Activated B cell treated with CpG ODN at 0.5 μM for 24 hours (primary cell): ENCODE measurements around the gene CLCA4. TPM values are rescaled to one million over a fixed set of nuclear protein-coding genes. Genes with fewer than 3 reads are reported as not detected.

Source experiments
- ATAC-seq: fragments of 200-7000 bp; cut with Tn5 transposase; one replicate; pipeline ENCODE4 v1.10.0; 2021; ENCODE audit warnings: low read depth, mild to moderate bottlenecking, moderate library complexity
- CTCF ChIA-PET: fragments of 350-600 bp; sonication (Branson Sonifier 250); formaldehyde crosslinking; loops from one replicate; lab custom pipeline; 2021; ENCODE audit warnings: antibody characterized with exemption; lab: Charles Lee
- POLR2A ChIA-PET: fragments of 350-600 bp; sonication (Branson Sonifier 250); formaldehyde crosslinking; loops from one replicate; lab custom pipeline; 2021; ENCODE audit warnings: antibody characterized with exemption; lab: Charles Lee
- DNase-seq: peaks from one replicate; pipeline ENCODE4 v3.0.0; 2022
- H3K27ac Mint-ChIP-seq: one replicate; pipeline ENCODE4 v1.8.0; 2020; ENCODE audit warnings: mixed read lengths
- H3K27me3 Mint-ChIP-seq: one replicate; pipeline ENCODE4 v1.8.0; 2021; ENCODE audit warnings: mixed read lengths
- H3K36me3 Mint-ChIP-seq: one replicate; pipeline ENCODE4 v1.8.0; 2021; ENCODE audit warnings: low read depth, mixed read lengths
- H3K4me1 Mint-ChIP-seq: one replicate; pipeline ENCODE4 v1.8.0; 2021; ENCODE audit warnings: mixed read lengths
- H3K4me3 Mint-ChIP-seq: one replicate; pipeline ENCODE4 v1.8.0; 2020; ENCODE audit warnings: mild to moderate bottlenecking, mixed read lengths
- H3K9me3 Mint-ChIP-seq: one replicate; pipeline ENCODE4 v1.8.0; 2020; ENCODE audit warnings: mixed read lengths
- intact Hi-C: fragments of 100-400 bp; cut with micrococcal nuclease; formaldehyde crosslinking; loops from one replicate; pipeline ENCODE4 v1.15.1; 2024
- total RNA-seq: library from RNA; stranded (reverse); gene quantifications from 2 replicates; pipeline ENCODE4 v1.2.3, GENCODE V29; 2022
- TF ChIP-seq, protein P1 (sequence below): fragments of 200-600 bp; IDR thresholded peaks from one replicate; pipeline ENCODE4 v1.8.0; 2022; ENCODE audit warnings: antibody characterized with exemption, mild to moderate bottlenecking

CLCA4 gene
- total RNA-seq, 1 donor from 2014 or later, result not detected

DNA sequence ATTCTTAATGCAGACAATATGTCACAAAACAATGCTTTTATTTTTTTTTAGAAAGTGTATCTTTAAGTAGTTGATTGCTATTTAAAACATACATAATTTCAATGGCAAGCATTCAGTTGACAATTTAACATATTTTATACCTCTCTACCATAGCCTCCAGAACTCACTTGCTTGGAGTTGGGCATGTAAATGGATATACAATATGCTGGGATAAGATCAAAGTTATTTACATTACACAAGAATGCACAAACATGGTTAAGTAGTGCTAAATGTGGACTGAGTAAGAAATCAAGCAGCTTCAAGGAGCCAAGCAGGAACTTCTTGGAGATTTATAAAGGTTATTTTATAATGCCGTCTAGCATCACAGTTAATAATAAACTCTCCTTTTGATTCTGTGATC, 17.0 kb downstream of the CLCA4 start:
- DNase-seq (no peak), ATAC-seq (no peak)
- TF ChIP-seq, protein P1, sequence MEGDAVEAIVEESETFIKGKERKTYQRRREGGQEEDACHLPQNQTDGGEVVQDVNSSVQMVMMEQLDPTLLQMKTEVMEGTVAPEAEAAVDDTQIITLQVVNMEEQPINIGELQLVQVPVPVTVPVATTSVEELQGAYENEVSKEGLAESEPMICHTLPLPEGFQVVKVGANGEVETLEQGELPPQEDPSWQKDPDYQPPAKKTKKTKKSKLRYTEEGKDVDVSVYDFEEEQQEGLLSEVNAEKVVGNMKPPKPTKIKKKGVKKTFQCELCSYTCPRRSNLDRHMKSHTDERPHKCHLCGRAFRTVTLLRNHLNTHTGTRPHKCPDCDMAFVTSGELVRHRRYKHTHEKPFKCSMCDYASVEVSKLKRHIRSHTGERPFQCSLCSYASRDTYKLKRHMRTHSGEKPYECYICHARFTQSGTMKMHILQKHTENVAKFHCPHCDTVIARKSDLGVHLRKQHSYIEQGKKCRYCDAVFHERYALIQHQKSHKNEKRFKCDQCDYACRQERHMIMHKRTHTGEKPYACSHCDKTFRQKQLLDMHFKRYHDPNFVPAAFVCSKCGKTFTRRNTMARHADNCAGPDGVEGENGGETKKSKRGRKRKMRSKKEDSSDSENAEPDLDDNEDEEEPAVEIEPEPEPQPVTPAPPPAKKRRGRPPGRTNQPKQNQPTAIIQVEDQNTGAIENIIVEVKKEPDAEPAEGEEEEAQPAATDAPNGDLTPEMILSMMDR, result no peak
- H3K4me1 Mint-ChIP-seq, result no peaks in the 10 kb centered on the region
- ChIA-PET POLR2A (no interaction called here), CTCF (no interaction called here)
- peaks cover 10% of the 10 kb centered on the region for H3K27me3 Mint-ChIP-seq
- H3K9me3 Mint-ChIP-seq, result peaks cover 7% of the 10 kb centered on the region
- intact Hi-C loops, result no loop called here
- no peak overlapping the region for H3K4me3 Mint-ChIP-seq
- no peak overlapping the region for H3K27ac Mint-ChIP-seq
- no peaks in the 10 kb centered on the region for H3K36me3 Mint-ChIP-seq

DNA sequence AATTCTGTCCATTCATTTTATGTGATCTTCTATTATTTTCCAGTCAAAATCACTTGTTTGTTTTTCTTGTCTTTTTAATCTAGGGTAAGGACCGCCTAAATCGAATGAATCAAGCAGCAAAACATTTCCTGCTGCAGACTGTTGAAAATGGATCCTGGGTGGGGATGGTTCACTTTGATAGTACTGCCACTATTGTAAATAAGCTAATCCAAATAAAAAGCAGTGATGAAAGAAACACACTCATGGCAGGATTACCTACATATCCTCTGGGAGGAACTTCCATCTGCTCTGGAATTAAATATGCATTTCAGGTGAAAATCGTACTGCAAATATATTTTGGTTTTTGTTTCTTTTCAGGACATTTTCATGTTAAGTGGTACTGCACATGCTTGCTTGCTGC, 20.5 kb downstream of the CLCA4 start:
- ChIA-PET POLR2A (no interaction called here), CTCF (no interaction called here)
- Mint-ChIP-seq H3K4me3 (no peak overlapping the region), H3K27ac (no peak overlapping the region), H3K4me1 (no peaks in the 10 kb centered on the region), H3K9me3 (no peaks in the 10 kb centered on the region), H3K27me3 (peaks cover 8% of the 10 kb centered on the region), H3K36me3 (no peaks in the 10 kb centered on the region)
- no peak for DNase-seq
- intact Hi-C loops, result loop anchor here (5.0 kb wide), 1 partner anchor 35 kb away; no protein-coding TSS in a partner anchor
- ATAC-seq, result no peak
- TF ChIP-seq, protein P1, result no peak

DNA sequence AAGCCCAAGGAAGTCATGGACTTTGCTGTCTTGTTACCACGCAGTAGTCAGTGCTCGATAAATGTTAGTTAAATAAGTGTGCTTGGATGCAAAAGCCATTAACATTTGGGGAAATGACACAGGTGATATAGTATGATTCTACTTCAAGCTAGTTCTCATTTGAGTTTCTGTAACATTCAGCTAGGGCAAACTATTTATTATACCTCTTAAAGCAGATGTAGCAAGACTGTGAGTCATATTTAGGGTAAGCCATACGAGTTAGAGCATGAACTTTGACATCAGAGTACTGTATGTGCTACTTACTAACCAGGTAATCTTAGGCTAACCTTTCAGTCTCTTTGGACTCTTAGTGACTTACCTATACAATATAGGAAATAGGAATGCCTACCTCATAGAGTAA, 21.0 kb downstream of the CLCA4 start:
- no peaks in the 10 kb centered on the region for H3K9me3 Mint-ChIP-seq
- TF ChIP-seq, protein P1, result no peak
- no peaks in the 10 kb centered on the region for H3K36me3 Mint-ChIP-seq
- no peak for ATAC-seq
- no peak overlapping the region for H3K4me3 Mint-ChIP-seq
- no peaks in the 10 kb centered on the region for H3K4me1 Mint-ChIP-seq
- peaks cover 8% of the 10 kb centered on the region for H3K27me3 Mint-ChIP-seq
- H3K27ac Mint-ChIP-seq, result no peak overlapping the region
- CTCF ChIA-PET, result no interaction called here
- DNase-seq, result no peak
- POLR2A ChIA-PET, result no interaction called here
- intact Hi-C loops, result loop anchor here (5.0 kb wide), 1 partner anchor 34 kb away; no protein-coding TSS in a partner anchor

DNA sequence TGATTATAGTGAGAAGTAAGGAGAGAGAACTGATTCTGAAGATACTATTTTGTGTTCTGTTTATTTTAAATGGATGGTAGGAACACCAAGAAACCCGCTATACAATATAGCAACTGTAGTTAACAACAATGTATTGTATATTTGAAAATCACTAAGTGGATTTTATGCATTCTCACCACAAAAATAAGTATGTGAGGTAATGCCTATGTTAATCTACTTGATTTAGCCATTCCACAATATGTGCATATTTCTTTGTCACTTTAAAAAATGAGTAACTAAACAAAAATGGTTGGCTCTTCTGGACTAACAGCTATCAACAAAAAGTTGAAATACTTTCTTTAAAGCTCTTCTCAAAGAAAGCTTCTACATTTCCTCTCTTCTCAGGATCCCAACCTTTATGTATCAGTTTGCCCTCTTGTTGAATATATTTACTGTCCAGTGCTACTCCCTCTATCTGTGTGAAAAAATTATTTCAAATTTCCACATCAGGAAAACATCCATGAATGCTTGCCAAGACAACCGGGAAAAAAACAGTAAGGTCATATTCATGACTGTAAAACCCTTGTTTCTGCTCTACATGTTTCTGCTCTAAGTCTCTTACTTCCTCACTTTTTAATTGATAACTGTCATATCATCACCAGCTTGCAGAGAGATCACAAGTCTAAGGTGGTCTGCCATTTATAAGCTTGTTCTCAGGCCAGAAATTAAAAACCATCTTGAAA, 27.0 kb downstream of the CLCA4 start:
- Mint-ChIP-seq H3K27me3 (no peaks in the 10 kb centered on the region), H3K4me1 (peaks cover 2% of the 10 kb centered on the region), H3K9me3 (no peaks in the 10 kb centered on the region), H3K27ac (no peak overlapping the region), H3K36me3 (no peaks in the 10 kb centered on the region), H3K4me3 (no peak overlapping the region)
- intact Hi-C loops, result no loop called here
- POLR2A ChIA-PET, result interaction anchor here (1.2 kb wide), 1 partner anchor 36 kb away, joined by 4 read pairs; no protein-coding TSS in a partner anchor
- TF ChIP-seq, protein P1, result no peak
- CTCF ChIA-PET, result interaction anchor here (1.7 kb wide), 1 partner anchor 77 kb away, joined by 4 read pairs; no protein-coding TSS in a partner anchor
- DNase-seq, result no peak
- ATAC-seq, result no peak

DNA sequence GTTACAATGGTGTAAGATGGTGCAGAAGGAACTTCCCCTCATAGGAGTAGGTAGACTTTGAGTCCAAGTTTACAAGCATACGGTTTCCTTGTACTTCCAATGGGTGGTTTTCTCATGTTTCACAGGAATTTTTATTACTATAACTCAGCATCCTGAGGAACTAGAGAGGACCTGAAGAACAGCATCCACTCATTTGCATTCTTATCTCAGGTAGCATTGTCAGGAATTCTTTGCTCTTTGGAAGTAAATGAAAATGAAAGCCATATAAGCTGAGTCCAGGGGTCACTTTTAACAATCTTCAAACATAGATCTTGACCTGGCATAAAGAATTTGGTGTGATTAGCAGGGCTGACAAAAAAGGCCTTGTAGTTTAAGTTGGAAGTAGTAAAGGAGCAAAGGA, 34.4 kb downstream of the CLCA4 start:
- no peak overlapping the region for H3K4me3 Mint-ChIP-seq
- ATAC-seq (no peak), DNase-seq (no peak)
- H3K9me3 Mint-ChIP-seq, result no peaks in the 10 kb centered on the region
- ChIA-PET CTCF (no interaction called here), POLR2A (no interaction called here)
- no peak overlapping the region for H3K27ac Mint-ChIP-seq
- H3K36me3 Mint-ChIP-seq, result no peaks in the 10 kb centered on the region
- intact Hi-C loops, result no loop called here
- TF ChIP-seq, protein P1, result no peak
- no peaks in the 10 kb centered on the region for H3K4me1 Mint-ChIP-seq
- no peaks in the 10 kb centered on the region for H3K27me3 Mint-ChIP-seq
